Neural progenitor cell (in vitro differentiated cells): Measurements from ENCODE around the gene IFI27L1. TPM values are rescaled to one million over a fixed set of nuclear protein-coding genes. Genes with fewer than 3 reads are reported as not detected.

Source experiments
- DNase-seq: peaks from one replicate; pipeline ENCODE4 v3.0.0-alpha.2; 2016; ENCODE audit warnings: low spot score
- H2AFZ ChIP-seq: fragments of 200-600 bp; sonication (generic); replicated peaks from 2 replicates; pipeline ENCODE4 v1.6.1; 2016; ENCODE audit warnings: antibody characterized with exemption
- H3F3A ChIP-seq: fragments of 200-600 bp; sonication (generic); 2 replicates; pipeline ENCODE4 v1.6.1; 2016; ENCODE audit warnings: antibody characterized with exemption, low read depth
- H3K27ac ChIP-seq: fragments of 200-600 bp; sonication (generic); 2 replicates; pipeline ENCODE4 v1.5.1; 2016; ENCODE audit warnings: mild to moderate bottlenecking
- H3K27me3 ChIP-seq: fragments of 200-600 bp; sonication (generic); 2 replicates; pipeline ENCODE4 v1.6.1; 2016; ENCODE audit warnings: mild to moderate bottlenecking, moderate library complexity
- H3K36me3 ChIP-seq: fragments of 200-600 bp; sonication (generic); 2 replicates; pipeline ENCODE4 v1.5.1; 2016
- H3K4me1 ChIP-seq: fragments of 200-600 bp; sonication (generic); 2 replicates; pipeline ENCODE4 v1.6.1; 2016; ENCODE audit warnings: mixed run types
- H3K4me2 ChIP-seq: fragments of 200-600 bp; sonication (generic); 2 replicates; pipeline ENCODE4 v1.6.1; 2016
- H3K4me3 ChIP-seq: fragments of 200-600 bp; sonication (generic); 2 replicates; pipeline ENCODE4 v1.5.1; 2016
- H3K79me2 ChIP-seq: fragments of 200-600 bp; sonication (generic); 2 replicates; pipeline ENCODE4 v1.6.1; 2016; ENCODE audit warnings: low read depth
- H3K9ac ChIP-seq: fragments of 200-600 bp; sonication (generic); 2 replicates; pipeline ENCODE4 v1.6.1; 2016
- H3K9me3 ChIP-seq: fragments of 200-600 bp; sonication (generic); 2 replicates; pipeline ENCODE4 v1.5.1; 2016; ENCODE audit warnings: low read depth
- H4K20me1 ChIP-seq: fragments of 200-600 bp; sonication (generic); 2 replicates; pipeline ENCODE4 v1.6.1; 2016; ENCODE audit warnings: low read depth
- H3K27ac Mint-ChIP-seq: 3 replicates; pipeline ENCODE4 v1.8.0; 2021; ENCODE audit warnings: mixed read lengths
- H3K27me3 Mint-ChIP-seq: 2 replicates; pipeline ENCODE4 v1.8.0; 2022; ENCODE audit warnings: low read depth, mild to moderate bottlenecking, inconsistent platforms, moderate library complexity, mixed read lengths; ENCODE audit not compliant: insufficient read depth
- H3K36me3 Mint-ChIP-seq: 3 replicates; pipeline ENCODE4 v1.8.0; 2021; ENCODE audit warnings: mixed read lengths
- H3K4me1 Mint-ChIP-seq: 3 replicates; pipeline ENCODE4 v1.8.0; 2021; ENCODE audit warnings: mixed read lengths
- H3K4me3 Mint-ChIP-seq: 3 replicates; pipeline ENCODE4 v1.8.0; 2021; ENCODE audit warnings: mild to moderate bottlenecking, moderate library complexity, mixed read lengths
- H3K9me3 Mint-ChIP-seq: 3 replicates; pipeline ENCODE4 v1.8.0; 2020; ENCODE audit warnings: mixed read lengths
- CTCF ChIP-seq: fragments of 200-600 bp; sonication (generic); IDR thresholded peaks from 2 replicates; pipeline ENCODE4 v1.5.1; 2017; ENCODE audit warnings: antibody characterized with exemption, mild to moderate bottlenecking
- EZH2 ChIP-seq: fragments of 200-600 bp; sonication (generic); IDR thresholded peaks from 2 replicates; pipeline ENCODE4 v1.6.1; 2017; ENCODE audit warnings: antibody characterized with exemption, mild to moderate bottlenecking, moderate library complexity
- EZH2phosphoT487 ChIP-seq: fragments of 200-600 bp; sonication (generic); IDR thresholded peaks from 2 replicates; pipeline ENCODE4 v1.6.1; 2017; ENCODE audit warnings: antibody characterized with exemption
- total RNA-seq: library from RNA; depleted of rRNA; stranded (reverse); fragments of >200 nt; gene quantifications from 2 replicates; pipeline ENCODE4 v1.2.3, GENCODE V29; 2015; ENCODE audit warnings: low replicate concordance

Gene IFI27L1
- total RNA-seq, 1 donor from 2014 or later = 10.8 TPM

- Histone ChIP-seq H3K27me3 (no peaks in the 10 kb centered on the region), H2AFZ (no peak overlapping the region)
- H3K27ac Mint-ChIP-seq = no peak overlapping the region
Observed at GRCh38 chr14:94119071-94119470, 38.0 kb downstream of the IFI27L1 start.

GRCh38 chr14:94120667-94121340, 39.7 kb downstream of the IFI27L1 start:
- Histone ChIP-seq H3K79me2 (no peaks in the 10 kb centered on the region), H4K20me1 (no peaks in the 10 kb centered on the region), H2AFZ (no peak overlapping the region), H3K4me3 (no peak overlapping the region), H3K9me3 (no peaks in the 10 kb centered on the region), H3K4me1 (no peaks in the 10 kb centered on the region), H3K27me3 (no peaks in the 10 kb centered on the region), H3K4me2 (no peak overlapping the region), H3K36me3 (no peaks in the 10 kb centered on the region), H3F3A (no peaks in the 10 kb centered on the region), H3K27ac (no peak overlapping the region), H3K9ac (no peak overlapping the region)
- no peak overlapping the region for H3K27ac Mint-ChIP-seq
- H3K36me3 Mint-ChIP-seq = no peaks in the 10 kb centered on the region
- peaks cover 6% of the 10 kb centered on the region for H3K9me3 Mint-ChIP-seq
- H3K4me1 Mint-ChIP-seq = no peaks in the 10 kb centered on the region
- no peak overlapping the region for H3K4me3 Mint-ChIP-seq
- TF ChIP-seq EZH2 (no peak), EZH2phosphoT487 (no peak), CTCF (no peak)
- peaks cover 13% of the 10 kb centered on the region for H3K27me3 Mint-ChIP-seq
- DNase-seq = no peak

More at GRCh38 chr14:94119071-94119470, 38.0 kb downstream of the IFI27L1 start:
- no peak for DNase-seq
- Histone ChIP-seq H3K36me3 (no peaks in the 10 kb centered on the region), H3F3A (no peaks in the 10 kb centered on the region), H3K4me3 (no peak overlapping the region), H3K4me2 (no peak overlapping the region), H3K79me2 (no peaks in the 10 kb centered on the region), H3K9ac (no peak overlapping the region), H3K9me3 (no peaks in the 10 kb centered on the region), H4K20me1 (no peaks in the 10 kb centered on the region), H3K27ac (no peak overlapping the region), H3K4me1 (no peaks in the 10 kb centered on the region)
- no peak for TF ChIP-seq EZH2
- TF ChIP-seq CTCF = no peak
- no peak for TF ChIP-seq EZH2phosphoT487
- Mint-ChIP-seq H3K27me3 (peaks cover 12% of the 10 kb centered on the region), H3K9me3 (peaks cover 6% of the 10 kb centered on the region), H3K36me3 (no peaks in the 10 kb centered on the region), H3K4me1 (peaks cover 15% of the 10 kb centered on the region), H3K4me3 (no peak overlapping the region)

- no peak overlapping the region for H3K27ac ChIP-seq
- no peak overlapping the region for H3K4me3 Mint-ChIP-seq
- no peaks in the 10 kb centered on the region for H3K36me3 ChIP-seq
- no peak overlapping the region for H3K4me2 ChIP-seq
- H3K27ac Mint-ChIP-seq = no peak overlapping the region
- TF ChIP-seq EZH2phosphoT487 = no peak
- TF ChIP-seq EZH2 = no peak
- TF ChIP-seq CTCF = no peak
- no peaks in the 10 kb centered on the region for H3K36me3 Mint-ChIP-seq
- no peaks in the 10 kb centered on the region for H3K79me2 ChIP-seq
- no peak for DNase-seq
- no peaks in the 10 kb centered on the region for H3F3A ChIP-seq
- H3K4me3 ChIP-seq = no peak overlapping the region
- no peaks in the 10 kb centered on the region for H3K9me3 ChIP-seq
- no peak overlapping the region for H3K9ac ChIP-seq
- H3K27me3 ChIP-seq = no peaks in the 10 kb centered on the region
- peaks cover 6% of the 10 kb centered on the region for H3K9me3 Mint-ChIP-seq
- peaks cover 13% of the 10 kb centered on the region for H3K27me3 Mint-ChIP-seq
- H3K4me1 Mint-ChIP-seq = no peaks in the 10 kb centered on the region
- no peaks in the 10 kb centered on the region for H3K4me1 ChIP-seq
- H4K20me1 ChIP-seq = no peaks in the 10 kb centered on the region
- no peak overlapping the region for H2AFZ ChIP-seq
Observed at GRCh38 chr14:94121485-94121884, 40.4 kb downstream of the IFI27L1 start.
